ENCODE results near the gene MRPL14.
"Not testable (repeated sequence)": the region's sequence is repeated elsewhere in the genome, so short reads cannot be mapped to it uniquely, and the experiment has no call there.

Gene MRPL14

DNA sequence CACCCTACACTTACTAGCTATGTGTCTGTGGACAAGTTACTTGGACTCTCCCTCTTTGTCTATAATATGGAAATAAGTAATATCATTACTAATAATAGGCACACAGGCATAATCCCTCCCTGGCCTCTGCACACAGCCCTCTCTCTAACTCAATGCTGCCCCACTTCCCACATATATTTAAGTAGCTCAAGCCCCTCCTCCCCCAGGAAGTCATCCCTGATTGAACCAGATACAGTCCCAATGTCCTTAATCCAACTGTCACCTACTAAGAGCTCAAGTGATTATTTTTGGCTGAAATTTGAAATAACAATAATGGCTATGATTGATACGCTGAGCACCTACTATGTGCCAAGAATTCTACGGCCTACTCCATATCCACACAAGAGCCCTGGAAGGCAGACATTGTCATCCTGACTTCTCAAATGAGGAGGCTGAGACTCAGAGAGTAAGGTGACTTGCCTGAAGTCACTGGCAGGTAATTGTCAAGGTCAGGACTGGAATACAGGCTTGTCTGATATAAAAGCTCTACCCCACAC lies 29.4 kb downstream of the MRPL14 start:
- Histone ChIP-seq H3K27me3 (ENCODE audit: control insufficient read depth, insufficient read depth, low read length) (no peaks in the 10 kb centered on the region), H3K4me1 (ENCODE audit: control insufficient read depth, insufficient read depth, low read length) (no peaks in the 10 kb centered on the region), H3K9me3 (ENCODE audit: control insufficient read depth, insufficient read depth, low read depth, low read length) (no peaks in the 10 kb centered on the region), H3K27ac (ENCODE audit: low read depth, low read length) (no peak overlapping the region), H3K4me3 (ENCODE audit: low read depth, low read length) (no peak overlapping the region), H3K9ac (ENCODE audit: low read length) (no peak overlapping the region), H3K36me3 (ENCODE audit: control insufficient read depth, insufficient read depth, low read length) (peaks cover 32% of the 10 kb centered on the region)

DNA sequence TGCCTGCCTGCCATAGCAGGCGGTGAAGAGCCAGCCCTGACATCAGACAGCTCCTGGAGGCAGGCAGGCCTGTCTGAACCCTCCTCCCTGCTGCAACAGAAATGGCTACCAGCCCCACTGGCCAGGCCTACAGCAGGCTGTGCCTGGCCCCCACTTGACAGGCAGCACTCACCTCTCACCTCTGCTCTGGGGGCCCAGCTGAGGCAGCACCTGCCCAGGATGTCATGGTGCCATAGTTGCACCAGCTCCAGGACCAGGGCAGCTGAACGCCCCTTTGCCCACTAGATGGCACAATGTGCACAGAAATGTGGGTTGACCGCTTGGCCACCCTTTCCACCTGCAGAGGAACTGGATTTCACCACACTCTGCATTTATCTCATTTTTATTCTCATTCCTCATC lies 30.6 kb downstream of the MRPL14 start:
- no peak overlapping the region for H3K27ac ChIP-seq (ENCODE audit: low read depth, low read length)
- no peak overlapping the region for H3K4me3 ChIP-seq (ENCODE audit: low read depth, low read length)
- peaks cover 32% of the 10 kb centered on the region for H3K36me3 ChIP-seq (ENCODE audit: control insufficient read depth, insufficient read depth, low read length)
- no peaks in the 10 kb centered on the region for H3K4me1 ChIP-seq (ENCODE audit: control insufficient read depth, insufficient read depth, low read length)
- H3K9ac ChIP-seq (ENCODE audit: low read length): no peak overlapping the region
- H3K9me3 ChIP-seq (ENCODE audit: control insufficient read depth, insufficient read depth, low read depth, low read length): no peaks in the 10 kb centered on the region
- H3K27me3 ChIP-seq (ENCODE audit: control insufficient read depth, insufficient read depth, low read length): no peaks in the 10 kb centered on the region

DNA sequence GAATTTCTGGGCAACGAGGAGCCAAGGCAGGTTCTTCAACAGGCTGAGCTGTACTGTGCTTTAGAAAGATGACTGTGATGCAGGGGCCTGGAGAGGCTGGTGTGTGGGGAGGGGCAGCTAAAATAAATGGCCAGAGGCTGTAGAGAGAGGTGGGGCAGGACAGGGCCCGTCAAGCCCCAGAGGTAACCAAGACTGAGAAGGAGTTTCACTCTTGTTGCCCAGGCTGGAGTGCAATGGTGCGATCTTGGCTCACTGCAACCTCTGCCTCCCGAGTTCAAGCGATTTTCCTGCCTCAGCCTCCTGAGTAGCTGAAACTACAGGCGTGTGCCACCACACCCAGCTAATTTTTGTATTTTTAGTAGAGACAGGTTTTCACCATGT lies 32.0 kb downstream of the MRPL14 start:
- H3K36me3 ChIP-seq (ENCODE audit: control insufficient read depth, insufficient read depth, low read length): peaks cover 23% of the 10 kb centered on the region
- not testable (repeated sequence) for H3K4me1 ChIP-seq (ENCODE audit: control insufficient read depth, insufficient read depth, low read length); H3K9ac ChIP-seq (ENCODE audit: low read length); H3K27ac ChIP-seq (ENCODE audit: low read depth, low read length); H3K27me3 ChIP-seq (ENCODE audit: control insufficient read depth, insufficient read depth, low read length); H3K9me3 ChIP-seq (ENCODE audit: control insufficient read depth, insufficient read depth, low read depth, low read length); H3K4me3 ChIP-seq (ENCODE audit: low read depth, low read length)

DNA sequence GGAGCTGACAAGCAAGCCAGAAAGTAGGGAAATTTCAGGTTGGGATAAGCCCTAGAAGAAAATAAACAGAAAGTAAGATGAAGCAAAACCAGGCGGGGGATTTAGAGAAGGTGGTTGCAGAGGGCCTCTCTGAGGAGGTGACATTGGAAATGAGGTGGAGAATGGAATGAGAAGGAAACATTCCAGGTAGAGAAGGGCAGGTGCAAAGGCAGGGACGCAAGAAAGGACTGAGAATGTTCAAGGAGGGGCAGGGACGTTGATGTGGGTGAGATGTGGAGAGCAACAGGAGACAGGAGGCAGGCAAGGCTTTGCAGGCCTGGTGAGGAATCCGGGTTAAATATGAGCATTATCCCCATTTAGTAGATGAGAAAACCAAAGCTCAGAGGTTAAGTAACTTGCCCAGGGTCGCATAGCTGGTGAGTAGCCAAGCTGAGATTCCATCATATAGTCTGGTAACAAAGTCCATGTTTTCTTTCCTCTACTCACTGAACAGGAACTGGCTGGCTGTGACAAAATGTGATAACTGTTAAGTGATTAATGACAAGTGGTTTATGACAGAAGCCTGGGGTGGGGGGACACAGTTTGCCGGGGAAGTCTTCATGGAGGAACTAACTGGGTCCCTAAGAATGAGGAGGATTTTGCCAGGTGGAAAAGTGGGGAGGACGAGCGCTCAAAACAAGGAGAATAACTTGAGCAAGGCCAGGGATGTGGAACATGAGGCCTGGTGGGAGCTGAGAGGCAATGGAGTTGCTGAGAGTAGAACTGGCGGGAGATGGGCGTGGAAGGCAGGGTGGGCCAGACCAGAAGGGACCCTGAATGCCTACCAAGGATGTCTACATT lies 32.6 kb downstream of the MRPL14 start:
- peaks cover 21% of the 10 kb centered on the region for H3K36me3 ChIP-seq (ENCODE audit: control insufficient read depth, insufficient read depth, low read length)
- H3K9ac ChIP-seq (ENCODE audit: low read length): no peak overlapping the region
- no peaks in the 10 kb centered on the region for H3K4me1 ChIP-seq (ENCODE audit: control insufficient read depth, insufficient read depth, low read length)
- H3K27ac ChIP-seq (ENCODE audit: low read depth, low read length): no peak overlapping the region
- H3K4me3 ChIP-seq (ENCODE audit: low read depth, low read length): no peak overlapping the region
- no peaks in the 10 kb centered on the region for H3K9me3 ChIP-seq (ENCODE audit: control insufficient read depth, insufficient read depth, low read depth, low read length)
- no peaks in the 10 kb centered on the region for H3K27me3 ChIP-seq (ENCODE audit: control insufficient read depth, insufficient read depth, low read length)

DNA sequence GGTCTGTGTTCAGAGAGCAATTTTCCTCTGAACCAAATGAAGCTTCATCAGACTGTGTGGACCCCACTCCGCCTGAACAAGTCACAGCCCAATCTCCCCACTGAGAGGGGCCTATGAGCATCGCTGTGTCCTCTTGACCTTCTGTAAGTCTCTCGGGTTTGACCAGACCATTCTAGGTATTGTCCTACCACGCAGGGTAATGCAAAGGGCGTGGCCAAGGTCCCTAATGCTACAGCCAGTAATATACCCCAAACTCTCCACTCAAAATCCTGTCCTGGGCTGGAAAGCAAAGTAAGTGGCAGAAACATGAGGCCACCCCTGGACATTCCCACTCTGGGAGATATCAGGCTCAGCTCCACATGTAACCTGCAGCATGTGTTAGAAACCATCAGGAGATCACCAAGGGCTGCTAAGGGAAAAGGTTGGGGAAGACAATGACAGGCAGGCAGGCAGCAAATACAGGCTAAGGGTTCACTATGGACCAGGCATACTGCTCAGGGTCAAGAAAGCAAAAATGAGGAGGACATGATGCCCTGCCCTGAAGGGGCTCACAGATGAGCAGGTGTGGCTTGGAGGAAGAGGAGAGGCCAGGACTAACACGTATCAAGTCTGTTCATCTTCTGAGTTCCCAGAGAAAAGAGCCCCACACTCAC lies 33.4 kb downstream of the MRPL14 start:
- Histone ChIP-seq H3K27me3 (ENCODE audit: control insufficient read depth, insufficient read depth, low read length) (no peaks in the 10 kb centered on the region), H3K27ac (ENCODE audit: low read depth, low read length) (no peak overlapping the region), H3K9me3 (ENCODE audit: control insufficient read depth, insufficient read depth, low read depth, low read length) (no peaks in the 10 kb centered on the region), H3K4me1 (ENCODE audit: control insufficient read depth, insufficient read depth, low read length) (no peaks in the 10 kb centered on the region), H3K4me3 (ENCODE audit: low read depth, low read length) (no peak overlapping the region), H3K36me3 (ENCODE audit: control insufficient read depth, insufficient read depth, low read length) (peaks cover 18% of the 10 kb centered on the region), H3K9ac (ENCODE audit: low read length) (no peak overlapping the region)

DNA sequence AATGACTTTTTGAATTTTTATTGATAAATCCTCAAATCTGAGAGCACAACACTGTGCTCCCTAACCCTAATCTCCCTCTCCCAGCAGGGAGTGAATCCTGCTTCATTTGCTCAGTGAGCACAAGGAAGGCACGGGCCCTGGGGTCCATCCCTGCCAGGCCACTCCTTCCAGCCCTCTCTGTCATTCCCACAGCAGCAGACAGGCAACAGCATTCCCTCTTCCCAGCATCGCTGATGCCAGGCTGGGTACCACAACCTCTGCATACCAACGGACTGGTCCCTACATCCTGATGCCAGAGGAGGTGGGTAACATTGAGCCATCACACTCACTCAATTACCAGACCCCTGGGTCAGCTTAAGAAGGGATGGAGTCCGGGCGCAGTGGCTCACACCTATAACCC lies 34.2 kb downstream of the MRPL14 start:
- Histone ChIP-seq H3K36me3 (ENCODE audit: control insufficient read depth, insufficient read depth, low read length) (peaks cover 18% of the 10 kb centered on the region), H3K4me1 (ENCODE audit: control insufficient read depth, insufficient read depth, low read length) (no peaks in the 10 kb centered on the region), H3K4me3 (ENCODE audit: low read depth, low read length) (no peak overlapping the region), H3K27ac (ENCODE audit: low read depth, low read length) (no peak overlapping the region), H3K9me3 (ENCODE audit: control insufficient read depth, insufficient read depth, low read depth, low read length) (no peaks in the 10 kb centered on the region), H3K9ac (ENCODE audit: low read length) (no peak overlapping the region), H3K27me3 (ENCODE audit: control insufficient read depth, insufficient read depth, low read length) (no peaks in the 10 kb centered on the region)

DNA sequence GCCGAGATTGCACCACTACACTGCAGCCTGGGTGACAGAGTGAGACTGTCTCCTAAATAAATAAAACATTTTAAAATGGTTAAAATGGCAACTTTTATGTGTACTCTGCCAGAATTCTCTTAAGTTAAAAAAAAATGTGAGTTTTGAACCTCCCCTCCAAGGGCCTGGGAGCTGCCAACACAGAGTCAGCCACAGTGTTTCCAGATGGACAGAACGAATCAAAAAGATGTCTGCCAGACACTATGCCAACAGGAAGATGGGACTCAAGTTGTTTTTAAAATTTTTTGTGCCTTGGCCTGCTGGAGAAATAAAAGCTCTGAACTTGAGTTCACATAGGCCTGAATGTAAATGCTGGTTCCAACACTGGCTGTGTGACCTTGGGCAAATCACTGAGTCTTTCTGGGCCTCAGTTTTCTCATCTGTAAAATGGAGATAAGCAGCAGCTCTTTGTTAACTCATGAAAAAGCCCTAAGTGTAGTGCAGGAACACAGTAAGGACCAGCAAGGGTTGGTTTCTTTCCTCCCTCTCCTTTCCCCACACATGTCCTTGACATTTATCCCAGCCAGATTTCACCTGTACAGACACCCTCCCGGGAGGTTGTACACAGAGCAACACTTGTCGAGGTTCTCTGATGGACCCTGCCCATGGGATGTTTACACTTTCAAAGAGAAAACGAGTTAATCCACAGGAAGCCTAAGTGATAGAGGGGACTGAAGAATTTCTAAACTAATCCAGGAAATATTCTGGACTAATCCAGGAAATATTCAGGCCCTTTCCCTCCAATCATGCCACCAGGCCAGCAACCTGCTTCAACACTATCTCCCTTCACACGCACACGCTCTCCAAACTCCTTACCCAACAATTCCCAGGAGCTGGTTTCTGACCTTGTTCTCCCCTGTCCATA lies 35.0 kb downstream of the MRPL14 start:
- peaks cover 18% of the 10 kb centered on the region for H3K36me3 ChIP-seq (ENCODE audit: control insufficient read depth, insufficient read depth, low read length)
- H3K27ac ChIP-seq (ENCODE audit: low read depth, low read length): no peak overlapping the region
- H3K9me3 ChIP-seq (ENCODE audit: control insufficient read depth, insufficient read depth, low read depth, low read length): no peaks in the 10 kb centered on the region
- H3K4me3 ChIP-seq (ENCODE audit: low read depth, low read length): no peak overlapping the region
- no peak overlapping the region for H3K9ac ChIP-seq (ENCODE audit: low read length)
- H3K4me1 ChIP-seq (ENCODE audit: control insufficient read depth, insufficient read depth, low read length): no peaks in the 10 kb centered on the region
- H3K27me3 ChIP-seq (ENCODE audit: control insufficient read depth, insufficient read depth, low read length): no peaks in the 10 kb centered on the region

DNA sequence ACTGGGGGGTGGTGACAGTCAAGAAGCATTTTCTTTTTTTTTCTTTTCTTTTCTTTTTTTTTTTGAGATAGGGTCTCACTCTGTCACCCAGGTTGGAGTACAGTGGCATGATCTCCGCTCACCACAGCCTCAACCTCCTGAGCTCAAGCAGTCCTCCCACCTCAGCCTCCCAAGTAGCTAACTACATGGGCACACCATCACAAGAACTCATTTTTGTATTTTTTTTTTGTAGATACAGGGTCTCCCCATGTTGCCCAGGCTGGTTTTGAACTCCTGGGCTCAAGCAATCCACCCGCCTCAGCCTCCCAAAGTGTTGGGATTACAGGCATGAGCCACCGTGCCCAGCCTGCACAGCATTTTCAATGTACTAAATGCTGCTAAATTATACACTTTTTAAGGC lies 35.9 kb downstream of the MRPL14 start:
- not testable (repeated sequence) for H3K9me3 ChIP-seq (ENCODE audit: control insufficient read depth, insufficient read depth, low read depth, low read length); H3K9ac ChIP-seq (ENCODE audit: low read length); H3K27ac ChIP-seq (ENCODE audit: low read depth, low read length); H3K4me3 ChIP-seq (ENCODE audit: low read depth, low read length); H3K27me3 ChIP-seq (ENCODE audit: control insufficient read depth, insufficient read depth, low read length); H3K4me1 ChIP-seq (ENCODE audit: control insufficient read depth, insufficient read depth, low read length)
- H3K36me3 ChIP-seq (ENCODE audit: control insufficient read depth, insufficient read depth, low read length): peaks cover 18% of the 10 kb centered on the region

DNA sequence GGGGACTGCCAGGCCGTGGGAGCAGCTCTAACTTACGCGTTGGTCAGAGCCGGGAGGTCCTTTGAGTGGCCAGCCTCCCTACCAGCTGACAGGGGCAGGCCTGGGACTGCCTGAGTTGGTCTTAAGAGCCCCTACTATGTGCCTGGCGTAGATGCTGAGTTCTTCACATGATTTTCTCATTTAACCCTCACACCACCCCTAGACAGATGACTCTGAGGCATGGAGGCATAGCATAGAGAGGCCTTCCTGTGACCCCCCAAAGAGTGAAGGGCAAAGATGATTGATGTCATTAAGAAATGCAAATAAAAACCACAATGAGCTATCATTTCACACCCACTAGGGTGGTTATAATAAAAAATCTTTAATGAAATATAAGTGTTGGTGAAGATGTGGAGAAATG lies 36.8 kb downstream of the MRPL14 start:
- no peak overlapping the region for H3K9ac ChIP-seq (ENCODE audit: low read length)
- no peak overlapping the region for H3K27ac ChIP-seq (ENCODE audit: low read depth, low read length)

DNA sequence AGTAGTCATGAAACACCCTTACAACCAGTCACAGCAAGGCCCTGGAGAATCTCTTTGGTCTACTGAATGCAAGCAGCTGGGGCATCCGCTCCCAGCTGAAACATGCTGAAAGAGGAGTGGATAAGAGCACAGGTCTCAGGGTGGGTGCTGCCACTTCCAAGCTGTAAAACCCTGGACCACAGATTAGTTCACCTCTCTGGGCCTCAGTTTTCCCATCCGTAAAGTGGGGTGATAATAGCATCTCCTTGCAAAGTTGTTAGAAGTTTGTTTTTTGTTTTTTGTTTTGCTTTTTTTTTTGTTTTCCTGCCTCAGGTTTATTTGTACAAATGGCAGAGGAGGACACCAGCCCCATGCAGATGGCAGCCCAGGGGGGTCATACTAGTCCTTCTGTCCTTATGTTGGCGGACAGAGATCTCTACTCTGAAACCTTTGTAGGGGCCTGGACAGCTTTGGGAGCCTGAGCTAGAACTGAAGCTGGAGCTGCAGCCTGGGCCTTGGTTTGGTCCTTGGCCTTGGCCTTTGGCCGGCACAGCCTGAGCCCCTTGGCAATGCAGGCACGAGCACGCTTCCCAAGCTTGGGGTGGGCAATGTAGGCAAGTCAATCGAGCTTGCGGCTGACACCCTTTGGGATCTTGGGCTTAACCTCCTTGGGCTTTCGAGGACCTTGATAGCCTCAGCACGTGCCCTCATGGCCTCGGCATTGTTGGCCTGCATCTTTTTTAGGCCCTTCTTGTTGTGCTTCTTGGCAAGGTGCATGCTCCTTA lies 38.2 kb downstream of the MRPL14 start:
- no peak overlapping the region for H3K27ac ChIP-seq (ENCODE audit: low read depth, low read length)
- H3K4me3 ChIP-seq (ENCODE audit: low read depth, low read length): no peak overlapping the region
- no peaks in the 10 kb centered on the region for H3K9me3 ChIP-seq (ENCODE audit: control insufficient read depth, insufficient read depth, low read depth, low read length)
- H3K36me3 ChIP-seq (ENCODE audit: control insufficient read depth, insufficient read depth, low read length): peaks cover 11% of the 10 kb centered on the region
- no peak overlapping the region for H3K9ac ChIP-seq (ENCODE audit: low read length)
- H3K4me1 ChIP-seq (ENCODE audit: control insufficient read depth, insufficient read depth, low read length): peaks cover 8% of the 10 kb centered on the region
- H3K27me3 ChIP-seq (ENCODE audit: control insufficient read depth, insufficient read depth, low read length): no peaks in the 10 kb centered on the region

More for the DNA sequence above, 36.8 kb downstream of the MRPL14 start:
- H3K9me3 ChIP-seq (ENCODE audit: control insufficient read depth, insufficient read depth, low read depth, low read length): no peaks in the 10 kb centered on the region
- H3K27me3 ChIP-seq (ENCODE audit: control insufficient read depth, insufficient read depth, low read length): no peaks in the 10 kb centered on the region
- no peaks in the 10 kb centered on the region for H3K4me1 ChIP-seq (ENCODE audit: control insufficient read depth, insufficient read depth, low read length)
- peaks cover 18% of the 10 kb centered on the region for H3K36me3 ChIP-seq (ENCODE audit: control insufficient read depth, insufficient read depth, low read length)
- H3K4me3 ChIP-seq (ENCODE audit: low read depth, low read length): no peak overlapping the region

Measured in HUES6 (cell line).